ENCODE results near the gene USP20. TPM values are rescaled to one million over a fixed set of nuclear protein-coding genes. Genes with fewer than 3 reads are reported as not detected.

USP20 gene
- total RNA-seq, 6 experiments from 2014 or later: 7.5 to 14.0 (median 10.8) TPM

GRCh38 chr9:129930743-129931142, 95.5 kb downstream of the USP20 start:
- Histone ChIP-seq H3K4me1 (peaks cover 0 to 19% (median 4%) of the 10 kb centered on the region in 4 donors), H3K27ac (no peak overlapping the region), H3K4me3 (no peak overlapping the region), H3K36me3 (peaks cover 0 to 28% (median 2%) of the 10 kb centered on the region in 4 donors), H3K9me3 (no peaks in the 10 kb centered on the region), H3K27me3 (no peaks in the 10 kb centered on the region)
- intact Hi-C loops (cut with DNase I): no loop called here
- 100% methylated on average over 1 of the region's 2 CpGs for WGBS (ENCODE audit: insufficient coverage, low coverage, low lambda C conversion rate, missing lambda C conversion rate)
- ATAC-seq: no peak
- DNase-seq: no peak
- TF ChIP-seq CTCF (IDR thresholded peaks at IDR 0.05) (no peak), POLR2A (IDR thresholded peaks at IDR 0.05) (no peak)

Small RNAs within 50 kb of the gene (microRNA-seq; reads per million reads assigned to microRNA genes)
- 0.29 to 0.64 reads per million in 2 donors for gene MIR6855

Small RNAs within 50 kb of the gene (small RNA-seq; reads per million reads assigned to genes)
- 0 reads per million in 2 experiments for gene MIR6855

Other genes with a start within 250 kb of the USP20 start
- gene C9orf50, start 214.4 kb upstream of the USP20 start, total RNA-seq: not detected
- gene NTMT1, start 209.3 kb upstream of the USP20 start, total RNA-seq: 10 to 100 TPM; 15.6 to 28.3 (median 20.7) TPM
- gene ASB6, start 193.3 kb upstream of the USP20 start, total RNA-seq: 1 to 10 TPM; 4.5 to 9.5 (median 5.4) TPM
- gene PRRX2, start 169.8 kb upstream of the USP20 start, total RNA-seq: not detected
- under 1 TPM in 2 of 6 experiments, not detected in 4; 0.15 to 0.24 TPM for gene PTGES, start 82.4 kb upstream of the USP20 start, total RNA-seq
- 10 to 100 TPM; 16.1 to 30.7 (median 18.9) TPM for gene TOR1B, start 32.3 kb upstream of the USP20 start, total RNA-seq
- 10 to 100 TPM; 18.4 to 41.3 (median 23.0) TPM for gene TOR1A, start 11.3 kb upstream of the USP20 start, total RNA-seq
- 10 to 100 TPM; 25.2 to 39.8 (median 33.5) TPM for gene C9orf78, start 183 bp upstream of the USP20 start, total RNA-seq
- 10 to 100 TPM; 11.7 to 27.1 (median 15.9) TPM for gene FNBP1, start 207.7 kb downstream of the USP20 start, total RNA-seq
- gene GPR107, start 218.4 kb downstream of the USP20 start, total RNA-seq: 10 to 100 TPM; 12.6 to 18.2 (median 14.5) TPM